AG09319 (cell line): ENCODE data around the gene TTC4.

Experiments
- DNase-seq: peaks from one replicate; pipeline ENCODE4 v3.0.0-alpha.2; 2010; ENCODE audit warnings: low read depth; ENCODE audit errors: extremely low read depth
- CTCF ChIP-seq: IDR thresholded peaks from 2 replicates; pipeline ENCODE4 v1.5.1; 2011; ENCODE audit warnings: low read depth, mild to moderate bottlenecking, inconsistent platforms, low read length, moderate library complexity

TTC4 gene

GRCh38 chr1:54710841-54711240 lies 4.8 kb upstream of the TTC4 start:
- TF ChIP-seq CTCF: no peak
- DNase-seq: no peak

DNA sequence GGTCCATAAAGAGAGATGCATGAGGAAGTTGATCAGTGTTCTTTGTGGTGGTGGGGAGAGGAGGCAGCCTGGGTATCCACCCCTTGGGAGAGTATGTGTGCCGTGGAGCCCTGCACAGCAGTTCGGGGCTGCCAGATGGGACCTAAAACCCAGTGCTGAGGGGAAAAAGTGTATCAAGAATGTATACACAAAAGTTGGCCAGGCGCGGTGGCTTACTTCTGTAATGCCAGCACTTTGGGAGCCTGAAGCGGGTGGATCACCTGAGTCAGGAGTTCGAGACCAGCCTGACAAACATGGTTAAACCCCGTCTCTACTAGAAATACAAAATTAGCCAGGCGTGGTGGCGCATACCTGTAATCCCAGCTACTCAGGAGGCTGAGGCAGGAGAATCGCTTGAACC lies 4.1 kb upstream of the TTC4 start:
- TF ChIP-seq CTCF: no peak
- DNase-seq: no peak

GRCh38 chr1:54714881-54715492 lies 674 bp upstream of the TTC4 start:
- no peak for DNase-seq
- TF ChIP-seq CTCF: no peak

GRCh38 chr1:54716299-54717047 lies 812 bp downstream of the TTC4 start:
- DNase-seq: no peak
- no peak for TF ChIP-seq CTCF

DNA sequence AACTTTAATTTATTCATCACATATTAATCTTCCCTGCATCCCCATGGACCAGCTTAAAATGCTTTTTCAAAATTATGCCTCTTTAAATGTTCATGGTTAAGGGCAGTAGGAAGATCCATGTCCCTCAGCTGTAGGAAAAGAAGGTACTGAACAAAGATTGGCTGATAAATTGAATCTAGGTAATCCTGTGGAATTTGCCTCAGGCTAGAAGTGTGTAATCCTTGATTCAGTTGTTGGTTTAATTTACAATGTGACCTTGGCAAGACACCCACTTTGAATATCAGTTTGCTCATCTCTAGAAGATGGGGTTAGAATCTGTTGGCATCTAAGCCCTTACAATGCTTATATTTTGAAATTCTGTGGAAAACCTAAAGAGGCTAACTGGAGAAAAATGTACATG lies 6.1 kb downstream of the TTC4 start:
- DNase-seq: no peak
- no peak for TF ChIP-seq CTCF

DNA sequence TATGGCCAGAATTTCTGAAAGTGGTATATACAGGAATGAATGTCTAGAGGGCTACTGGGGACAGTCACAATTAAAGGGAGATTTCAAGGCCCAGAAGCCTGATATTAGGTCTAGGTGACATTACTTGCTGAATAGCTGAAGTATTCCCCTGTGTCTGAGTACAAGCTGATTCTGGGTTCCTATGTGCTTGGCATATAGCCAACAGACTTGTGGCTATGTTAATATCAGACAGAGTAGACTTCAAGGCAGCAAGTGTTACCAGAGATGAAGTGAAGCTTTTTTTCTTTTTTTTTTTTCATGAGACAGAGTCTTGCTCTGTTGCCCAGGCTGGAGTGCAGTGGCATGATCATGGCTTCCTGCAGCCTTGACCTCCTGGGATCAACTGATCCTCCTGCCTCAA lies 8.3 kb downstream of the TTC4 start:
- DNase-seq: no peak
- no peak for TF ChIP-seq CTCF

GRCh38 chr1:54724771-54725170 lies 9.1 kb downstream of the TTC4 start:
- no peak for TF ChIP-seq CTCF

More at GRCh38 chr1:54724771-54725170, 9.1 kb downstream of the TTC4 start:
- DNase-seq: no peak
